Stomach smooth muscle (tissue), 2 donors: ENCODE measurements around the gene RIMBP2.

Experiments used
- H3K27ac ChIP-seq: one replicate; pipeline ENCODE4 v1.7.0; 2013; ENCODE audit warnings: mild to moderate bottlenecking, low read length, inconsistent platforms
- H3K27me3 ChIP-seq, 2 donors: one replicate each; pipeline ENCODE4 v1.7.0; 2013; ENCODE audit warnings: low read length in 2 of 2; ENCODE audit not compliant: insufficient read depth in 2 of 2, control insufficient read depth in 1 of 2
- H3K36me3 ChIP-seq, 2 donors: one replicate each; pipeline ENCODE4 v1.7.0; 2013; ENCODE audit warnings: low read length in 2 of 2; ENCODE audit not compliant: control insufficient read depth in 2 of 2, insufficient read depth in 2 of 2
- H3K4me1 ChIP-seq: one replicate; pipeline ENCODE4 v1.7.0; 2013; ENCODE audit warnings: low read length; ENCODE audit not compliant: control insufficient read depth, insufficient read depth
- H3K4me3 ChIP-seq, 2 donors: one replicate each; pipeline ENCODE4 v1.7.0; 2013; ENCODE audit warnings: low read length in 2 of 2
- H3K9ac ChIP-seq, 2 donors: one replicate each; pipeline ENCODE4 v1.7.0; 2013; ENCODE audit warnings: low read length in 2 of 2, mild to moderate bottlenecking in 1 of 2
- H3K9me3 ChIP-seq, 2 donors: one replicate each; pipeline ENCODE4 v1.7.0; 2013; ENCODE audit warnings: low read length in 2 of 2; ENCODE audit not compliant: control insufficient read depth in 2 of 2
- donor health status: healthy.
- donor health status: Pancreatic carcinoma.

The RIMBP2 gene

GRCh38 chr12:130712346-130713065, 3.6 kb downstream of the RIMBP2 start:
- Histone ChIP-seq H3K9ac (no peak overlapping the region), H3K36me3 (no peaks in the 10 kb centered on the region), H3K4me1 (peaks cover 29% of the 10 kb centered on the region), H3K27me3 (peaks cover 16 to 19% of the 10 kb centered on the region in 2 donors), H3K9me3 (no peaks in the 10 kb centered on the region), H3K4me3 (no peak overlapping the region), H3K27ac (no peak overlapping the region)

- peaks cover 12 to 17% of the 10 kb centered on the region in 2 donors for H3K27me3 ChIP-seq
- H3K4me1 ChIP-seq = peaks cover 26% of the 10 kb centered on the region
- no peak overlapping the region for H3K27ac ChIP-seq
- no peak overlapping the region for H3K9ac ChIP-seq
- no peaks in the 10 kb centered on the region for H3K36me3 ChIP-seq
- no peaks in the 10 kb centered on the region for H3K9me3 ChIP-seq
- no peak overlapping the region for H3K4me3 ChIP-seq
Observed at GRCh38 chr12:130711756-130712155, 4.3 kb downstream of the RIMBP2 start.

GRCh38 chr12:130710733-130711080, 5.4 kb downstream of the RIMBP2 start:
- Histone ChIP-seq H3K9me3 (no peaks in the 10 kb centered on the region), H3K36me3 (no peaks in the 10 kb centered on the region), H3K27ac (no peak overlapping the region), H3K9ac (no peak overlapping the region), H3K27me3 (peaks cover 11 to 12% of the 10 kb centered on the region in 2 donors), H3K4me1 (peaks cover 20% of the 10 kb centered on the region), H3K4me3 (no peak overlapping the region)

GRCh38 chr12:130709971-130710732, 5.9 kb downstream of the RIMBP2 start:
- H3K27me3 ChIP-seq = peaks cover 5 to 12% of the 10 kb centered on the region in 2 donors

GRCh38 chr12:130709151-130709970, 6.7 kb downstream of the RIMBP2 start:
- H3K4me3 ChIP-seq = no peak overlapping the region
- no peak overlapping the region for H3K27ac ChIP-seq
- H3K27me3 ChIP-seq = peaks cover 0 to 12% of the 10 kb centered on the region in 2 donors
- no peak overlapping the region for H3K9ac ChIP-seq
- H3K36me3 ChIP-seq = no peaks in the 10 kb centered on the region
- no peaks in the 10 kb centered on the region for H3K9me3 ChIP-seq
- peaks cover 10% of the 10 kb centered on the region for H3K4me1 ChIP-seq

More at GRCh38 chr12:130709971-130710732, 5.9 kb downstream of the RIMBP2 start:
- Histone ChIP-seq H3K9me3 (no peaks in the 10 kb centered on the region), H3K36me3 (no peaks in the 10 kb centered on the region), H3K4me1 (peaks cover 16% of the 10 kb centered on the region), H3K4me3 (no peak overlapping the region), H3K9ac (no peak overlapping the region), H3K27ac (no peak overlapping the region)

GRCh38 chr12:130708648-130709047, 7.5 kb downstream of the RIMBP2 start:
- H3K4me1 ChIP-seq = peaks cover 3% of the 10 kb centered on the region
- no peak overlapping the region for H3K4me3 ChIP-seq
- H3K9ac ChIP-seq = no peak overlapping the region
- no peaks in the 10 kb centered on the region for H3K36me3 ChIP-seq
- H3K27ac ChIP-seq = no peak overlapping the region
- H3K9me3 ChIP-seq = no peaks in the 10 kb centered on the region
- H3K27me3 ChIP-seq = peaks cover 0 to 6% of the 10 kb centered on the region in 2 donors

GRCh38 chr12:130707571-130707891, 8.6 kb downstream of the RIMBP2 start:
- H3K4me3 ChIP-seq = no peak overlapping the region
- no peaks in the 10 kb centered on the region for H3K4me1 ChIP-seq
- H3K36me3 ChIP-seq = no peaks in the 10 kb centered on the region
- no peaks in the 10 kb centered on the region for H3K9me3 ChIP-seq
- no peak overlapping the region for H3K9ac ChIP-seq
- no peak overlapping the region for H3K27ac ChIP-seq
- peaks cover 0 to 4% of the 10 kb centered on the region in 2 donors for H3K27me3 ChIP-seq

- Histone ChIP-seq H3K4me3 (no peak overlapping the region), H3K27me3 (peaks cover 0 to 4% of the 10 kb centered on the region in 2 donors), H3K9ac (no peak overlapping the region), H3K9me3 (no peaks in the 10 kb centered on the region), H3K4me1 (no peaks in the 10 kb centered on the region), H3K36me3 (no peaks in the 10 kb centered on the region), H3K27ac (no peak overlapping the region)
Observed at GRCh38 chr12:130706885-130707570, 9.1 kb downstream of the RIMBP2 start.

- no peak overlapping the region for H3K9ac ChIP-seq
- H3K4me3 ChIP-seq = no peak overlapping the region
- H3K4me1 ChIP-seq = no peaks in the 10 kb centered on the region
- H3K36me3 ChIP-seq = no peaks in the 10 kb centered on the region
- H3K27me3 ChIP-seq = peaks cover 0 to 4% of the 10 kb centered on the region in 2 donors
- H3K9me3 ChIP-seq = no peaks in the 10 kb centered on the region
- no peak overlapping the region for H3K27ac ChIP-seq
Observed at GRCh38 chr12:130706311-130706710, 9.8 kb downstream of the RIMBP2 start.

GRCh38 chr12:130705178-130705822, 10.8 kb downstream of the RIMBP2 start:
- peaks cover 0 to 4% of the 10 kb centered on the region in 2 donors for H3K27me3 ChIP-seq
- H3K36me3 ChIP-seq = no peaks in the 10 kb centered on the region
- H3K27ac ChIP-seq = no peak overlapping the region
- H3K9me3 ChIP-seq = no peaks in the 10 kb centered on the region
- no peak overlapping the region for H3K4me3 ChIP-seq
- H3K9ac ChIP-seq = no peak overlapping the region
- H3K4me1 ChIP-seq = no peaks in the 10 kb centered on the region
